ENCODE measurements around the gene MICAL2.

MICAL2 gene

DNA sequence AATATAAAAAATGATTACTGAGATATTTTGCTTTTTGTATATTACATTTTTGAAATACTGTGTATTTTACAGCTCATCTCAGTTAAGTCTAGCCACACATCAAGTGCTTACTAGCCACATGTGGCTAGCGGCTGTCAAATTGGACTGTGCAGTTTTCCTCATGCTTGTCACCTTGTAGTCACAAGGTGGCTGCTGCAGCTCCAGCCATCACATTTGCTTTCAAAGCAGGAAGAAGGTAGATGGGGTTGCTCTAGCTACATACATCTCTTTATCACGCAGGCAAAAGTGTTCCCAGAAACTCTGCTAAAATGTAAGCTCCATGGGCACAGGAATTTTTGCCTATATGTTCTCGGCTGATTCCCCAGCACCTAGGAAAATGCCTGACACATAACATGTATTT, 61.5 kb downstream of the MICAL2 start:
- no peak for DNase-seq (ENCODE audit: low read depth)

GRCh38 chr11:12172493-12173013, 62.2 kb downstream of the MICAL2 start:
- no peak for DNase-seq (ENCODE audit: low read depth)

GRCh38 chr11:12173111-12173510, 62.7 kb downstream of the MICAL2 start:
- DNase-seq (ENCODE audit: low read depth), result no peak

- DNase-seq (ENCODE audit: low read depth), result no peak
These were observed 63.7 kb downstream of the MICAL2 start for GRCh38 chr11:12174128-12174476.

- DNase-seq (ENCODE audit: low read depth), result peak; percentile 82
These were observed 64.2 kb downstream of the MICAL2 start for GRCh38 chr11:12174477-12175143.

- DNase-seq (ENCODE audit: low read depth), result peak; percentile 97
These were observed 65.4 kb downstream of the MICAL2 start for GRCh38 chr11:12175694-12176241.

DNA sequence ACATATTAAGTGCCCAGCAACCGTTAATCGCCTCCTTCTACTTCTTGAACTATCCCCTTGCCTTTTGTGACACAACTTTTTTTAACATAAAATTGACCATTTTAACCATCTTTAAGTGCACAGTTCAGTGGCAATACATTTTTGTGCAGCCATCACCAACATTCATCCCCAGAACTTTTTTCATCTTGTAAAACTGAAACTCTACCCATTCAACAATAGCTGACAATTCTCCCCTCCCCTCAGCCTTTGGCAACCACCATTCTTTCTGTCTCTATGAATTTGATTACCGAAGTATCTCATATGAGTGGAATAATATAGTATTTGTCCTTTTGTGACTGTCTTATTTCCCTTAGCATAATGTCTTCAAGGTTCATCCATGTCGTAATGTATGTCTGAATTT, 66.0 kb downstream of the MICAL2 start:
- no peak for DNase-seq (ENCODE audit: low read depth)

GRCh38 chr11:12177739-12178338, 67.4 kb downstream of the MICAL2 start:
- DNase-seq (ENCODE audit: low read depth), result peak; percentile 53

GRCh38 chr11:12179019-12179418, 68.6 kb downstream of the MICAL2 start:
- DNase-seq (ENCODE audit: low read depth), result no peak

DNA sequence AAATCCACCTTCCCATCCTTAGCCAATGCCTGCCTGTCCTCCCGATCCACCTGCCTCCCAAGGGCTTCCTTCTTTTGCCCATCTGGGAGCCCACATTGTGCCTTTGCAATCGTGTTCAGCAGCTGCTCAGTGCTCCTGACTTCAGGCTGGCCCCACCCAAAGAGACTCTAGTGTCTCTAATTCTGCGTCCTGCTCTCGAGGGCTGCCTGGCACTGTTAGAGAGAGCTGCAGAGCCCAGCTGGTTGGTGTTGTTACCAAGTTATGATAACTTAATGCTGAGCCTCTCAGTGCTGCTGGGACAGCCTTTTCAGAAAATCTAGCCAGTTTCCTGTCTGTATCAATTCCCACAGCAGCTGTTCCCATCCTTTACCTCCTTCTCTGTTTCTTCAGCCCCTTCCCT, 69.1 kb downstream of the MICAL2 start:
- no peak for DNase-seq (ENCODE audit: low read depth)

GRCh38 chr11:12180257-12181205, 70.1 kb downstream of the MICAL2 start:
- peak; percentile 66 for DNase-seq (ENCODE audit: low read depth)

GRCh38 chr11:12182302-12182675, 71.9 kb downstream of the MICAL2 start:
- DNase-seq (ENCODE audit: low read depth), result no peak

- peak; percentile 97 for DNase-seq (ENCODE audit: low read depth)
These were observed 72.5 kb downstream of the MICAL2 start for GRCh38 chr11:12182676-12183541.

GRCh38 chr11:12183827-12184620, 73.6 kb downstream of the MICAL2 start:
- no peak for DNase-seq (ENCODE audit: low read depth)

GRCh38 chr11:12184699-12185098, 74.3 kb downstream of the MICAL2 start:
- DNase-seq (ENCODE audit: low read depth), result peak; percentile 69

DNA sequence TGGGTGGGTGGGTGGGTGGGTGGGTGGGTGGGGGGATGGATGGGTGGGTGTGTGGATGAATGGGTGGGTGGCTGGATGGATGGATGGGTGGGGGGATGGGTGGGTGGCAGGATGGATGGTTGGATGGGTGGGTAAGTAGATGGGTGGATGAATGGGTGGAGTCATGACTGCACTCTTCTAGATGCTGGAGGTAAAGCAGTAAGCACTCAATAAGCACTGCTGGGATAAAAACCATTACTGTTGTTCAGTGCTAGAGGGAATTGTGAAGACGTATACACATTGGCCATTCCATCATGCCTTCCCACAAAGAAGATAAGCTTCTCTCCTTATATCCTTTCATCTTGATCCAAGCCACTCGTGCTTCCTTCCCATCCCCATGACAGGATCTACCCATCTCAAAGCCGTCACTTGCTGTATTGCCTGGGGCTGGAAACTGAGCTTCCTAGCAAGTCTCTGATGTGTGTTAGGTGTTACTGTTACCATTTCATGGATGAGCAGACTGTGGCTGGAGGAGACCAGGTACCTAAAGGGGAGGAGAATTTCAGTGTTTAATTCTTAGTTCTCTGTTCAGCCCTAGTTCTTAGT, 74.8 kb downstream of the MICAL2 start:
- DNase-seq (ENCODE audit: low read depth), result no peak

DNA sequence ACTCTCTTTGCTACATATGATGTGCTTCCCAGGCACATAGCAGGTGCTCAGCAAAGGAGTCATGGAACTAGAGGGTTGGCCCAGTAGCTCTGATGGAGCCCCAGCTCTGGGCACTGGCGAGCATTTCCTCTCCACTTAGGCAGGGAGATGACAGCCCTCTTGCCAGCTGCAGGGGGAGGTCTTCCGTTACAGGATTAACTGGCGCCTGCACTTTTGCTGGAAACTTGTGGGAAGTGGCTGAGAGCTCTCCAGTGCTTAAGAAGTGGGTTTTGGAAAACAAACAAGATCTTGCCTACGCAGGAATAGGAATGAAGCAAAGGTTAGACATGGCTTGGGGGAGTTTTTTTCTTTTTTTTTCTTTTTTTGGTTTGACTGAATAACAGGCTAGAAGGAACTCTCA, 75.5 kb downstream of the MICAL2 start:
- peak; percentile 69 for DNase-seq (ENCODE audit: low read depth)

DNA sequence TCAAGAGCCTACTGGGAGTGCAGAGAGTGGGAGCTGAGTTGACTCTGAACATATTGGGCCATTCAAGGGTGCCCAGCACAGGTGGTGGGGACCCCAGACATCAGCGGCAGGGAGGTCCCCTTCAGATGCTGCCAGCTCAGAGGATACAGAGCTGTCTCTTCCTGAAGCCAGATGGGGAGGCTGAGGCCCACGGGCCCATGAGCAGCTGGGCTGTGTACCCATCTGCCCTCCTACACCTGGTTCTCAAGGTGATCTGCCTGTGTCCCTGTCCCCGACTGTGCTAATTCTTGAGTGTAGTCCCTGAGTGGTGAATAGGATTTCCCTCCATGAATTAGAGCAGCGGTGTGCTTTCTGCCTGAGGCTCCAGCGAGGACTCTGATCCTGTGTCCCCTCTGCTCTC, 76.3 kb downstream of the MICAL2 start:
- no peak for DNase-seq (ENCODE audit: low read depth)

- no peak for DNase-seq (ENCODE audit: low read depth)
These were observed 77.0 kb downstream of the MICAL2 start for GRCh38 chr11:12187399-12187798.

Data from iris pigment epithelial cell (primary cell).